Measurements from ENCODE around the gene NINL. TPM values are rescaled to one million over a fixed set of nuclear protein-coding genes. Genes with fewer than 3 reads are reported as not detected.

The NINL gene
- polyA plus RNA-seq, 1 donor (not counting 4 experiments of a cell fraction or from before 2014, with no cell fraction given): 0.79 TPM

GRCh38 chr20:25465243-25466135 lies 119.8 kb downstream of the NINL start:
- TF ChIP-seq EZH2 (IDR thresholded peaks at IDR 0.05; ENCODE audit: low read length): no peak
- TF ChIP-seq CTCF (optimal IDR thresholded peaks at IDR 0.05 in 1 of 3, IDR thresholded peaks at IDR 0.05 in 1 of 3, conservative IDR thresholded peaks at IDR 0.05 in 1 of 3; ENCODE audit: extremely low read depth in 1 of 3, insufficient read depth in 2 of 3, low read length in 3 of 3): no peak
- no peak overlapping the region for H3K4me2 ChIP-seq (ENCODE audit: control insufficient read depth, extremely low read depth, insufficient read depth, low read depth, low read length)
- H3K4me3 ChIP-seq (ENCODE audit: control insufficient read depth in 2 of 3, extremely low read depth in 1 of 3, insufficient read depth in 2 of 3, low read depth in 1 of 3, low read length in 3 of 3): no peak overlapping the region
- no peaks in the 10 kb centered on the region for H3K9me3 ChIP-seq (ENCODE audit: control insufficient read depth, low read depth, low read length)
- no peaks in the 10 kb centered on the region for H3K27me3 ChIP-seq (ENCODE audit: control insufficient read depth, extremely low read depth, insufficient read depth, low read length)
- no peak overlapping the region for H2AFZ ChIP-seq (ENCODE audit: control insufficient read depth, low read length)
- H3K9ac ChIP-seq (ENCODE audit: control insufficient read depth, extremely low read depth, insufficient read depth, low read length): no peak overlapping the region
- no peaks in the 10 kb centered on the region for H3K4me1 ChIP-seq (ENCODE audit: control insufficient read depth, extremely low read depth, insufficient read depth, low read length)
- H4K20me1 ChIP-seq (ENCODE audit: control insufficient read depth, extremely low read depth, insufficient read depth, low read length): no peaks in the 10 kb centered on the region
- no peaks in the 10 kb centered on the region for H3K79me2 ChIP-seq (ENCODE audit: control insufficient read depth, insufficient read depth, low read length)
- H3K36me3 ChIP-seq (ENCODE audit: control insufficient read depth in 2 of 2, extremely low read depth in 1 of 2, insufficient read depth in 2 of 2, low read length in 2 of 2): no peaks in the 10 kb centered on the region
- DNase-seq (ENCODE audit: low read depth, low spot score) (no peak), FAIRE-seq (no peak)
- dilution Hi-C loops (cut with MboI; ENCODE audit: extremely low pct_ligation_motif_present, low sequenced_read_pairs): no loop called here
- no peak overlapping the region for H3K27ac ChIP-seq (ENCODE audit: control insufficient read depth, insufficient read depth, low read length)
- H3K9me1 ChIP-seq (ENCODE audit: control insufficient read depth, extremely low read depth, insufficient read depth, low read length): no peaks in the 10 kb centered on the region

DNA sequence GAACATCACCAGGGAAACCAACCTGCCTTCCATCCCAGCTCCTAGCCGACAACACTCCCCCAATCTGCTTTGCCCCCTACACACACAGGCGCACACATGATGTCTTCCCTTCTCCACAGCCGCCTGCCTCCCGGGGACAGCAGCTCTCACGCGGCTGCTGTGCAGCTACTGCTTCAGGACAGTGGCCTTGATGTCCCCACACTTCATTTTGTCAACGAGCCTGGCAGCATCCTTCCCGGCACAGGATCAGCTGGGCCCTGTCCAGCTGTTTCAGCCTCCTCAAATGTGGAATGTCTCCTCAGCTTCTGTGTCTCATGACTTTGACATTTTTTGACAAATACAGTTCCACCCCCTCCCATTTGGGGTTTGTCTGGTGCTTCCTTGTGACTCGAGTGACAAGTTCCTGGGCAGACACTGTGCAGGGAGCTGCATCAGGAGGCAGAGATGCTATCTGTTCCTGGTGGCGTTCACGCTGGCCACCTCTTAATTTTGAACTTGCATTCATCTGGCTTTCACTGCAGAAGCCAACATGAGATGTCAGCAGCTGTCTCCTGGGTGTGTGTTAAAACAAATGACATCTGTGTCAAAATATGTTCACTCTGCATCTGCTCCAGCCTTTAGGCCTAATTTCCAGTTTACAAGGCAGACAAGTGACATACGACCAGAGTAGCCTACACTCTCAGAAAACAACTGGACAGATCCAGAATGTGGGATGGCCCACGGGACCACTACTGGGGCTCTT lies 120.7 kb downstream of the NINL start:
- H2AFZ ChIP-seq (ENCODE audit: control insufficient read depth, low read length): no peak overlapping the region
- no peaks in the 10 kb centered on the region for H3K79me2 ChIP-seq (ENCODE audit: control insufficient read depth, insufficient read depth, low read length)
- no peak for FAIRE-seq
- H3K4me1 ChIP-seq (ENCODE audit: control insufficient read depth, extremely low read depth, insufficient read depth, low read length): no peaks in the 10 kb centered on the region
- no peaks in the 10 kb centered on the region for H3K9me1 ChIP-seq (ENCODE audit: control insufficient read depth, extremely low read depth, insufficient read depth, low read length)
- no peak overlapping the region for H3K9ac ChIP-seq (ENCODE audit: control insufficient read depth, extremely low read depth, insufficient read depth, low read length)
- dilution Hi-C loops (cut with MboI; ENCODE audit: extremely low pct_ligation_motif_present, low sequenced_read_pairs): no loop called here
- H3K27ac ChIP-seq (ENCODE audit: control insufficient read depth, insufficient read depth, low read length): no peak overlapping the region
- no peaks in the 10 kb centered on the region for H3K36me3 ChIP-seq (ENCODE audit: control insufficient read depth in 2 of 2, extremely low read depth in 1 of 2, insufficient read depth in 2 of 2, low read length in 2 of 2)
- no peaks in the 10 kb centered on the region for H3K9me3 ChIP-seq (ENCODE audit: control insufficient read depth, low read depth, low read length)
- H3K4me3 ChIP-seq (ENCODE audit: control insufficient read depth in 2 of 3, extremely low read depth in 1 of 3, insufficient read depth in 2 of 3, low read depth in 1 of 3, low read length in 3 of 3): no peak overlapping the region
- TF ChIP-seq EZH2 (IDR thresholded peaks at IDR 0.05; ENCODE audit: low read length) (no peak), CTCF (optimal IDR thresholded peaks at IDR 0.05 in 1 of 3, IDR thresholded peaks at IDR 0.05 in 1 of 3, conservative IDR thresholded peaks at IDR 0.05 in 1 of 3; ENCODE audit: extremely low read depth in 1 of 3, insufficient read depth in 2 of 3, low read length in 3 of 3) (no peak)
- no peak overlapping the region for H3K4me2 ChIP-seq (ENCODE audit: control insufficient read depth, extremely low read depth, insufficient read depth, low read depth, low read length)
- no peak for DNase-seq (ENCODE audit: low read depth, low spot score)
- H3K27me3 ChIP-seq (ENCODE audit: control insufficient read depth, extremely low read depth, insufficient read depth, low read length): no peaks in the 10 kb centered on the region
- no peaks in the 10 kb centered on the region for H4K20me1 ChIP-seq (ENCODE audit: control insufficient read depth, extremely low read depth, insufficient read depth, low read length)
